BE2C (cell line): ENCODE measurements around the gene TIMM50.
A peak's percentile ranks its signal among the peaks of the same experiment; 100 is the strongest.

Source experiments
- DNase-seq: peaks from one replicate; pipeline ENCODE4 v3.0.0-alpha.2; 2020
- H3K27me3 ChIP-seq: fragments of 250-450 bp; sonication (Bioruptor Pico); 2 replicates; pipeline ENCODE4 v1.5.1; 2020; ENCODE audit warnings: mild to moderate bottlenecking
- H3K36me3 ChIP-seq: fragments of 250-450 bp; sonication (Bioruptor Pico); 2 replicates; pipeline ENCODE4 v1.5.1; 2020; ENCODE audit warnings: mild to moderate bottlenecking
- H3K4me1 ChIP-seq: fragments of 250-450 bp; sonication (Bioruptor Pico); 2 replicates; pipeline ENCODE4 v1.5.1; 2020
- H3K4me3 ChIP-seq: 2 replicates; pipeline ENCODE4 v1.5.1; 2011; ENCODE audit warnings: low read depth, low read length
- H3K9me3 ChIP-seq: fragments of 250-450 bp; sonication (Bioruptor Pico); 2 replicates; pipeline ENCODE4 v1.5.1; 2020
- CTCF ChIP-seq: IDR thresholded peaks from 2 replicates; pipeline ENCODE4 v1.5.1; 2012; ENCODE audit warnings: mild to moderate bottlenecking, low read depth, low read length

Gene TIMM50

GRCh38 chr19:39481676-39482075 is 1.0 kb downstream of the TIMM50 start:
- H3K9me3 ChIP-seq, result no peaks in the 10 kb centered on the region
- H3K27me3 ChIP-seq, result no peaks in the 10 kb centered on the region
- H3K36me3 ChIP-seq, result peaks cover 24% of the 10 kb centered on the region
- DNase-seq, result no peak
- peak overlapping the region; percentile 80 for H3K4me3 ChIP-seq
- H3K4me1 ChIP-seq, result peaks cover 4% of the 10 kb centered on the region; the same call in 1 of the 2 replicates
- no peak for TF ChIP-seq CTCF

GRCh38 chr19:39483141-39483540 is 2.5 kb downstream of the TIMM50 start:
- Histone ChIP-seq H3K27me3 (no peaks in the 10 kb centered on the region), H3K36me3 (peaks cover 39% of the 10 kb centered on the region), H3K9me3 (no peaks in the 10 kb centered on the region), H3K4me1 (peaks cover 4% of the 10 kb centered on the region; the same call in 1 of the 2 replicates), H3K4me3 (no peak overlapping the region)
- no peak for TF ChIP-seq CTCF
- no peak for DNase-seq

- Histone ChIP-seq H3K4me3 (no peak overlapping the region), H3K36me3 (peaks cover 61% of the 10 kb centered on the region), H3K4me1 (no peaks in the 10 kb centered on the region), H3K27me3 (no peaks in the 10 kb centered on the region), H3K9me3 (no peaks in the 10 kb centered on the region)
- no peak for DNase-seq
- no peak for TF ChIP-seq CTCF
Observed at GRCh38 chr19:39489756-39490155, 9.1 kb downstream of the TIMM50 start.

GRCh38 chr19:39492225-39492624 is 11.6 kb downstream of the TIMM50 start:
- no peak for TF ChIP-seq CTCF
- Histone ChIP-seq H3K4me1 (0 out of 2 replicates have a peak, but pooled peaks cover under 1% of the 10 kb centered on the region), H3K4me3 (no peak overlapping the region), H3K9me3 (no peaks in the 10 kb centered on the region), H3K27me3 (no peaks in the 10 kb centered on the region), H3K36me3 (peaks cover 43% of the 10 kb centered on the region)
- no peak for DNase-seq

GRCh38 chr19:39492788-39493187 is 12.2 kb downstream of the TIMM50 start:
- H3K9me3 ChIP-seq, result no peaks in the 10 kb centered on the region
- H3K36me3 ChIP-seq, result peaks cover 37% of the 10 kb centered on the region
- 0 out of 2 replicates have a peak, but pooled peaks cover 5% of the 10 kb centered on the region for H3K4me1 ChIP-seq
- no peak for DNase-seq
- no peak overlapping the region for H3K4me3 ChIP-seq
- TF ChIP-seq CTCF, result no peak
- H3K27me3 ChIP-seq, result no peaks in the 10 kb centered on the region

GRCh38 chr19:39494661-39495060 is 14.0 kb downstream of the TIMM50 start:
- no peak for TF ChIP-seq CTCF
- Histone ChIP-seq H3K9me3 (no peaks in the 10 kb centered on the region), H3K4me1 (0 out of 2 replicates have a peak, but pooled peaks cover 5% of the 10 kb centered on the region), H3K27me3 (no peaks in the 10 kb centered on the region), H3K36me3 (peaks cover 19% of the 10 kb centered on the region), H3K4me3 (no peak overlapping the region)
- no peak for DNase-seq
